ENCODE results near the gene STXBP1.

GRCh38 chr9:127673234-127673633, 61.2 kb downstream of the STXBP1 start:
- TF ChIP-seq CTCF (IDR thresholded peaks at IDR 0.05; ENCODE audit: low read depth, low read length) (no peak), EZH2phosphoT487 (IDR thresholded peaks at IDR 0.05; ENCODE audit: low read depth) (no peak)
